IgD-negative memory B cell (primary cell): ENCODE data around the gene JOSD1. TPM values are rescaled to one million over a fixed set of nuclear protein-coding genes. Genes with fewer than 3 reads are reported as not detected.
A peak's percentile ranks its signal among the peaks of the same experiment; 100 is the strongest.
"Not testable (repeated sequence)": the region's sequence is repeated elsewhere in the genome, so short reads cannot be mapped to it uniquely, and the experiment has no call there.

ENCODE experiments used
- H3K27ac Mint-ChIP-seq, 3 donors: one replicate each; pipeline ENCODE4 v1.8.0; 2020 to 2022; ENCODE audit warnings: mild to moderate bottlenecking in 3 of 3, mixed read lengths in 3 of 3, moderate library complexity in 1 of 3
- H3K27me3 Mint-ChIP-seq: one replicate; pipeline ENCODE4 v1.8.0; 2021; ENCODE audit warnings: mixed read lengths
- H3K36me3 Mint-ChIP-seq: one replicate; pipeline ENCODE4 v1.8.0; 2020; ENCODE audit warnings: mild to moderate bottlenecking, mixed read lengths
- H3K4me1 Mint-ChIP-seq, 3 donors: one replicate each; pipeline ENCODE4 v1.8.0; 2020 to 2022; ENCODE audit warnings: mixed read lengths in 3 of 3, mild to moderate bottlenecking in 1 of 3
- H3K4me3 Mint-ChIP-seq, 4 donors: one replicate each; pipeline ENCODE4 v1.8.0; 2020 to 2022; ENCODE audit warnings: mild to moderate bottlenecking in 4 of 4, mixed read lengths in 4 of 4, moderate library complexity in 3 of 4
- H3K9me3 Mint-ChIP-seq, 3 donors: one replicate each; pipeline ENCODE4 v1.8.0; 2020 to 2021; ENCODE audit warnings: mixed read lengths in 3 of 3, mild to moderate bottlenecking in 1 of 3
- polyA plus RNA-seq: library from polyadenylated mRNA; unstranded; fragments of 300-500 nt; fragmentation: Illumina TruSeq; gene quantifications from one replicate; pipeline ENCODE4 v1.2.3, GENCODE V29; 2021

The JOSD1 gene
- polyA plus RNA-seq, 1 donor from 2014 or later: 5.4 TPM

GRCh38 chr22:38656256-38657044, 44.3 kb downstream of the JOSD1 start, which contains the start of the genes CBY1 and FAM227A:
Gene CBY1 (plus strand): TSS chr22:38656638. CDS start chr22:38668055, 11,417 bp downstream.
Gene FAM227A (minus strand): TSS chr22:38656392. CDS start chr22:38650168, 6,224 bp downstream.
- H3K4me3 Mint-ChIP-seq: peak within 1 kb of the TSS; percentile 94 to 99 (median 97)
- H3K27ac Mint-ChIP-seq: peak within 1 kb of the TSS; percentile 96 to 99 (median 99)
- no peaks in the 10 kb centered on the region for H3K27me3 Mint-ChIP-seq
- no peaks in the 10 kb centered on the region for H3K36me3 Mint-ChIP-seq
- no peaks in the 10 kb centered on the region for H3K9me3 Mint-ChIP-seq
- peaks cover 0 to 14% (median 12%) of the 10 kb centered on the region in 3 donors for H3K4me1 Mint-ChIP-seq

- Mint-ChIP-seq H3K4me3 (peak overlapping the region; percentile 94 to 99 (median 97)), H3K36me3 (no peaks in the 10 kb centered on the region), H3K4me1 (peaks cover 0 to 14% (median 12%) of the 10 kb centered on the region in 3 donors), H3K27ac (peak overlapping the region; percentile 96 to 99 (median 99)), H3K27me3 (no peaks in the 10 kb centered on the region), H3K9me3 (no peaks in the 10 kb centered on the region)
Measured at GRCh38 chr22:38655519-38656255, 45.1 kb downstream of the JOSD1 start.

- Mint-ChIP-seq H3K27ac (peak overlapping the region in 2 of 3 donors; percentile 26 to 39), H3K27me3 (no peaks in the 10 kb centered on the region), H3K4me3 (peak overlapping the region in 2 of 4 donors; percentile 17 to 59), H3K36me3 (no peaks in the 10 kb centered on the region), H3K4me1 (peaks cover 0 to 14% (median 12%) of the 10 kb centered on the region in 3 donors), H3K9me3 (no peaks in the 10 kb centered on the region)
Measured at GRCh38 chr22:38653741-38654140, 47.0 kb downstream of the JOSD1 start.

- H3K9me3 Mint-ChIP-seq: no peaks in the 10 kb centered on the region
- peaks cover 0 to 13% (median 10%) of the 10 kb centered on the region in 3 donors for H3K4me1 Mint-ChIP-seq
- peak overlapping the region in 1 of 3 donors; percentile 43 for H3K27ac Mint-ChIP-seq
- no peaks in the 10 kb centered on the region for H3K36me3 Mint-ChIP-seq
- no peaks in the 10 kb centered on the region for H3K27me3 Mint-ChIP-seq
- H3K4me3 Mint-ChIP-seq: peak overlapping the region in 1 of 4 donors; percentile 11
Measured at GRCh38 chr22:38652859-38653258, 47.9 kb downstream of the JOSD1 start.

GRCh38 chr22:38649841-38650522, 50.8 kb downstream of the JOSD1 start:
- H3K4me1 Mint-ChIP-seq: peaks cover 0 to 3% (median 1%) of the 10 kb centered on the region in 3 donors
- no peak overlapping the region for H3K4me3 Mint-ChIP-seq
- no peaks in the 10 kb centered on the region for H3K9me3 Mint-ChIP-seq
- H3K36me3 Mint-ChIP-seq: no peaks in the 10 kb centered on the region
- H3K27ac Mint-ChIP-seq: no peak overlapping the region
- peaks cover 2% of the 10 kb centered on the region for H3K27me3 Mint-ChIP-seq

GRCh38 chr22:38645430-38645829, 55.3 kb downstream of the JOSD1 start:
- Mint-ChIP-seq H3K27me3 (peaks cover 10% of the 10 kb centered on the region), H3K27ac (no peak overlapping the region), H3K4me3 (no peak overlapping the region), H3K36me3 (peaks cover 3% of the 10 kb centered on the region), H3K9me3 (no peaks in the 10 kb centered on the region), H3K4me1 (no peaks in the 10 kb centered on the region)

- not testable (repeated sequence) for H3K4me3 Mint-ChIP-seq, H3K27ac Mint-ChIP-seq, H3K36me3 Mint-ChIP-seq, H3K4me1 Mint-ChIP-seq, H3K9me3 Mint-ChIP-seq
- H3K27me3 Mint-ChIP-seq: peaks cover 14% of the 10 kb centered on the region
Measured at GRCh38 chr22:38644245-38644644, 56.5 kb downstream of the JOSD1 start.

- H3K27me3 Mint-ChIP-seq: peaks cover 12% of the 10 kb centered on the region
- no peak overlapping the region for H3K4me3 Mint-ChIP-seq
- no peaks in the 10 kb centered on the region for H3K4me1 Mint-ChIP-seq
- peaks cover 3% of the 10 kb centered on the region for H3K36me3 Mint-ChIP-seq
- H3K27ac Mint-ChIP-seq: peak overlapping the region in 1 of 3 donors; percentile 32
- no peaks in the 10 kb centered on the region for H3K9me3 Mint-ChIP-seq
Measured at GRCh38 chr22:38641476-38642040, 59.2 kb downstream of the JOSD1 start.

GRCh38 chr22:38638728-38639127, 62.0 kb downstream of the JOSD1 start:
- Mint-ChIP-seq H3K27me3 (peaks cover 12% of the 10 kb centered on the region), H3K36me3 (peaks cover 3% of the 10 kb centered on the region), H3K4me3 (no peak overlapping the region), H3K9me3 (no peaks in the 10 kb centered on the region), H3K27ac (no peak overlapping the region), H3K4me1 (no peaks in the 10 kb centered on the region)

GRCh38 chr22:38638216-38638615, 62.5 kb downstream of the JOSD1 start:
- peaks cover 12% of the 10 kb centered on the region for H3K27me3 Mint-ChIP-seq
- no peaks in the 10 kb centered on the region for H3K4me1 Mint-ChIP-seq
- no peak overlapping the region for H3K27ac Mint-ChIP-seq
- no peaks in the 10 kb centered on the region for H3K9me3 Mint-ChIP-seq
- H3K4me3 Mint-ChIP-seq: no peak overlapping the region
- H3K36me3 Mint-ChIP-seq: peaks cover 2% of the 10 kb centered on the region

Other genes with a start within 250 kb of the JOSD1 start
- gene KCNJ4, start 245.7 kb downstream of the JOSD1 start, polyA plus RNA-seq: not detected
- gene KDELR3, start 232.8 kb downstream of the JOSD1 start, polyA plus RNA-seq: 0.56 TPM
- 55.9 TPM for gene DDX17, start 194.6 kb downstream of the JOSD1 start, polyA plus RNA-seq
- gene DMC1, start 130.8 kb downstream of the JOSD1 start, polyA plus RNA-seq: not detected
- gene FAM227A, start 44.6 kb downstream of the JOSD1 start, polyA plus RNA-seq: not detected
- 4.9 TPM for gene CBY1, start 44.3 kb downstream of the JOSD1 start, polyA plus RNA-seq
- 67.0 TPM for gene TOMM22, start 19.0 kb downstream of the JOSD1 start, polyA plus RNA-seq
- 46.7 TPM for gene GTPBP1, start 5.0 kb upstream of the JOSD1 start, polyA plus RNA-seq
- 206 TPM for gene SUN2, start 55.1 kb upstream of the JOSD1 start, polyA plus RNA-seq
- 9.0 TPM for gene DNAL4, start 93.2 kb upstream of the JOSD1 start, polyA plus RNA-seq
- 0.04 TPM for gene NPTXR, start 143.1 kb upstream of the JOSD1 start, polyA plus RNA-seq
- gene CBX6, start 171.3 kb upstream of the JOSD1 start, polyA plus RNA-seq: 7.1 TPM